Naive B cell (primary cell): Measurements from ENCODE around the gene KCNH2. TPM values are rescaled to one million over a fixed set of nuclear protein-coding genes. Genes with fewer than 3 reads are reported as not detected.

Experiments
- ATAC-seq, 2 donors: fragments of 150-1000 bp; cut with Tn5 transposase; 2 replicates each; pipeline ENCODE4 v1.10.0; 2021; ENCODE audit warnings: low read depth in 2 of 2, mild to moderate bottlenecking in 2 of 2, moderate library complexity in 2 of 2
- DNase-seq: peaks from one replicate; pipeline ENCODE4 v3.0.0; 2022
- H3K27ac Mint-ChIP-seq, 6 donors: one replicate each; pipeline ENCODE4 v1.8.0; 2020 to 2022; ENCODE audit warnings: mild to moderate bottlenecking in 6 of 6, mixed read lengths in 6 of 6, moderate library complexity in 5 of 6, inconsistent platforms in 2 of 6
- H3K27me3 Mint-ChIP-seq, 3 donors: one replicate each; pipeline ENCODE4 v1.8.0; 2021 to 2022; ENCODE audit warnings: mixed read lengths in 3 of 3, mild to moderate bottlenecking in 1 of 3
- H3K36me3 Mint-ChIP-seq, 2 donors: one replicate each; pipeline ENCODE4 v1.8.0; 2020 to 2022; ENCODE audit warnings: mixed read lengths in 2 of 2, inconsistent platforms in 1 of 2, mild to moderate bottlenecking in 1 of 2
- H3K4me1 Mint-ChIP-seq, 3 donors: one replicate each; pipeline ENCODE4 v1.8.0; 2020 to 2022; ENCODE audit warnings: mixed read lengths in 3 of 3, inconsistent platforms in 1 of 3, mild to moderate bottlenecking in 1 of 3, moderate library complexity in 1 of 3
- H3K4me3 Mint-ChIP-seq, 8 donors: one replicate each; pipeline ENCODE4 v1.8.0; 2020 to 2022; ENCODE audit warnings: mild to moderate bottlenecking in 8 of 8, mixed read lengths in 8 of 8, moderate library complexity in 8 of 8, inconsistent platforms in 2 of 8
- H3K9me3 Mint-ChIP-seq, 7 donors: one replicate each; pipeline ENCODE4 v1.8.0; 2020 to 2022; ENCODE audit warnings: mixed read lengths in 7 of 7, mild to moderate bottlenecking in 5 of 7, inconsistent platforms in 2 of 7, moderate library complexity in 1 of 7
- polyA plus RNA-seq, 6 donors: library from polyadenylated mRNA; unstranded; fragments of 300-500 nt; fragmentation: Illumina TruSeq; gene quantifications; one replicate each; pipeline ENCODE4 v1.2.3, GENCODE V29; 2021; ENCODE audit warnings: low read depth in 6 of 6

KCNH2 gene
- polyA plus RNA-seq, 6 donors from 2014 or later, result 0.17 to 0.29 (median 0.29) TPM; not detected in 3

- Mint-ChIP-seq H3K36me3 (peaks cover 7 to 9% of the 10 kb centered on the region in 2 donors), H3K9me3 (peaks cover 0 to 14% (median 6%) of the 10 kb centered on the region in 7 donors), H3K4me1 (peaks cover 21 to 35% (median 30%) of the 10 kb centered on the region in 3 donors), H3K27me3 (peaks cover 50 to 66% (median 64%) of the 10 kb centered on the region in 3 donors), H3K27ac (peak overlapping the region in 3 of 6 donors; percentile 21 to 81 (median 60)), H3K4me3 (peak overlapping the region in 6 of 8 donors; percentile 35 to 75 (median 54))
- peak; percentile 82 to 85 for ATAC-seq
- peak; percentile 23 for DNase-seq
Measured at GRCh38 chr7:150897502-150898474, 80.3 kb downstream of the KCNH2 start.

GRCh38 chr7:150896562-150897209 is 81.4 kb downstream of the KCNH2 start:
- H3K27me3 Mint-ChIP-seq, result peaks cover 42 to 55% (median 53%) of the 10 kb centered on the region in 3 donors
- peak overlapping the region in 2 of 6 donors; percentile 60 to 80 for H3K27ac Mint-ChIP-seq
- peak overlapping the region in 1 of 8 donors; percentile 75 for H3K4me3 Mint-ChIP-seq
- DNase-seq, result no peak
- peaks cover 23 to 38% (median 30%) of the 10 kb centered on the region in 3 donors for H3K4me1 Mint-ChIP-seq
- H3K36me3 Mint-ChIP-seq, result peaks cover 5 to 7% of the 10 kb centered on the region in 2 donors
- H3K9me3 Mint-ChIP-seq, result peaks cover 0 to 15% (median 6%) of the 10 kb centered on the region in 7 donors
- no peak for ATAC-seq

GRCh38 chr7:150895809-150896208 is 82.3 kb downstream of the KCNH2 start:
- Mint-ChIP-seq H3K4me1 (peaks cover 22 to 35% (median 30%) of the 10 kb centered on the region in 3 donors), H3K27ac (peak overlapping the region in 2 of 6 donors; percentile 60 to 84), H3K36me3 (peaks cover 4 to 7% of the 10 kb centered on the region in 2 donors)

More at GRCh38 chr7:150895809-150896208, 82.3 kb downstream of the KCNH2 start:
- H3K27me3 Mint-ChIP-seq, result peaks cover 39 to 47% (median 45%) of the 10 kb centered on the region in 3 donors
- peaks cover 0 to 15% (median 6%) of the 10 kb centered on the region in 7 donors for H3K9me3 Mint-ChIP-seq
- peak overlapping the region in 1 of 8 donors; percentile 12 for H3K4me3 Mint-ChIP-seq
- DNase-seq (no peak), ATAC-seq (no peak)

Other genes starting within 250 kb of the KCNH2 start
- gene GIMAP5, start 240.9 kb downstream of the KCNH2 start, polyA plus RNA-seq, result 1 to 10 TPM in 3 of 6 donors, under 1 TPM in 3; 0.26 to 2.5 (median 1.1) TPM
- gene TMEM176B, start 178.0 kb downstream of the KCNH2 start, polyA plus RNA-seq, result 1 to 10 TPM in 2 of 6 donors, under 1 TPM in 1, not detected in 3; 0.23 to 1.8 (median 1.3) TPM
- 1 to 10 TPM in 1 of 6 donors, under 1 TPM in 1, not detected in 4; 0.44 to 1.9 TPM for gene TMEM176A, start 177.6 kb downstream of the KCNH2 start, polyA plus RNA-seq
- not detected for gene AOC1, start 125.8 kb downstream of the KCNH2 start, polyA plus RNA-seq
- gene NOS3, start 12.7 kb upstream of the KCNH2 start, polyA plus RNA-seq, result 1 to 10 TPM in 4 of 6 donors, under 1 TPM in 2; 0.29 to 2.8 (median 1.3) TPM
- gene ATG9B, start 46.2 kb upstream of the KCNH2 start, polyA plus RNA-seq, result 10 to 100 TPM in 2 of 6 donors, 1 to 10 TPM in 4; 7.6 to 14.3 (median 9.6) TPM
- 10 to 100 TPM; 18.4 to 32.4 (median 23.4) TPM for gene ABCB8, start 50.1 kb upstream of the KCNH2 start, polyA plus RNA-seq
- gene ASIC3, start 70.2 kb upstream of the KCNH2 start, polyA plus RNA-seq, result not detected
- 10 to 100 TPM in 3 of 6 donors, 1 to 10 TPM in 3; 7.3 to 10.5 (median 9.6) TPM for gene CDK5, start 79.6 kb upstream of the KCNH2 start, polyA plus RNA-seq
- gene SLC4A2, start 81.3 kb upstream of the KCNH2 start, polyA plus RNA-seq, result 10 to 100 TPM in 3 of 6 donors, 1 to 10 TPM in 3; 8.5 to 17.1 (median 12.2) TPM
- 10 to 100 TPM; 31.6 to 52.0 (median 38.1) TPM for gene FASTK, start 102.5 kb upstream of the KCNH2 start, polyA plus RNA-seq
- gene TMUB1, start 105.2 kb upstream of the KCNH2 start, polyA plus RNA-seq, result 10 to 100 TPM; 36.3 to 66.1 (median 45.5) TPM
- gene AGAP3, start 108.2 kb upstream of the KCNH2 start, polyA plus RNA-seq, result 1 to 10 TPM in 1 of 6 donors, under 1 TPM in 2, not detected in 3; 0.58 to 1.2 (median 0.66) TPM
- not detected for gene GBX1, start 189.4 kb upstream of the KCNH2 start, polyA plus RNA-seq
- not detected for gene ASB10, start 208.9 kb upstream of the KCNH2 start, polyA plus RNA-seq
- gene H2BK1, start 232.2 kb upstream of the KCNH2 start, polyA plus RNA-seq, result not detected
- 10 to 100 TPM; 23.0 to 32.6 (median 25.4) TPM for gene ABCF2, start 248.9 kb upstream of the KCNH2 start, polyA plus RNA-seq